ENCODE data around the gene MEGF10. TPM values are rescaled to one million over a fixed set of nuclear protein-coding genes. Genes with fewer than 3 reads are reported as not detected.

MEGF10 gene
- total RNA-seq, 4 donors from 2014 or later, result 0.27 to 5.4 (median 0.97) TPM

DNA sequence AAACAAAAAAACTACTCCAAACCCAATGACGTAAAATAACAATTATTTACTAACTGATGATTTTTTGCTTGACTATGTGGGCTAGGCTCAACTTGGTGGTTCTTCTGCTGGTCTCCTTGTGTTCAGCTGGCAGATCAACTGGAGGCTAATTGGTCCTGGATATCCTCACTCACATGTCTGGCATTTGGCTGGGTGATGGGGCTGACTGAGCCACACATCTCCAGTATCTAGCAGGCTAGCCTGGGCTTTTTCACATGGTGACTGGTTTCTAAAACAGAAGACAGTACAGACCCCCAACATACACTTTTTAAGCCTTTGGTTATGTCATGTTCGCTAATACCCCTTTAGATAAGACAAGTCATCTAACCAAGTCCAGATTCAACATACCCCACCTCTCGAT, 122.1 kb downstream of the MEGF10 start:
- no peaks in the 10 kb centered on the region for H3K9me3 ChIP-seq
- no peak overlapping the region for H3K27ac ChIP-seq
- WGBS, 2 donors (ENCODE audit: low coverage in 1 of 2), result 89 to 91% methylated on average over 3 of the region's 3 CpGs
- H3K4me3 ChIP-seq, result no peak overlapping the region
- no peaks in the 10 kb centered on the region for H3K36me3 ChIP-seq
- no peak for ATAC-seq
- H3K27me3 ChIP-seq, result no peaks in the 10 kb centered on the region
- TF ChIP-seq, protein P1, sequence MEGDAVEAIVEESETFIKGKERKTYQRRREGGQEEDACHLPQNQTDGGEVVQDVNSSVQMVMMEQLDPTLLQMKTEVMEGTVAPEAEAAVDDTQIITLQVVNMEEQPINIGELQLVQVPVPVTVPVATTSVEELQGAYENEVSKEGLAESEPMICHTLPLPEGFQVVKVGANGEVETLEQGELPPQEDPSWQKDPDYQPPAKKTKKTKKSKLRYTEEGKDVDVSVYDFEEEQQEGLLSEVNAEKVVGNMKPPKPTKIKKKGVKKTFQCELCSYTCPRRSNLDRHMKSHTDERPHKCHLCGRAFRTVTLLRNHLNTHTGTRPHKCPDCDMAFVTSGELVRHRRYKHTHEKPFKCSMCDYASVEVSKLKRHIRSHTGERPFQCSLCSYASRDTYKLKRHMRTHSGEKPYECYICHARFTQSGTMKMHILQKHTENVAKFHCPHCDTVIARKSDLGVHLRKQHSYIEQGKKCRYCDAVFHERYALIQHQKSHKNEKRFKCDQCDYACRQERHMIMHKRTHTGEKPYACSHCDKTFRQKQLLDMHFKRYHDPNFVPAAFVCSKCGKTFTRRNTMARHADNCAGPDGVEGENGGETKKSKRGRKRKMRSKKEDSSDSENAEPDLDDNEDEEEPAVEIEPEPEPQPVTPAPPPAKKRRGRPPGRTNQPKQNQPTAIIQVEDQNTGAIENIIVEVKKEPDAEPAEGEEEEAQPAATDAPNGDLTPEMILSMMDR (IDR thresholded peaks at IDR 0.05), result no peak
- TF ChIP-seq POLR2A (IDR thresholded peaks at IDR 0.05) (no peak), EP300 (IDR thresholded peaks at IDR 0.05) (no peak), POLR2AphosphoS5 (IDR thresholded peaks at IDR 0.05) (no peak)
- no peaks in the 10 kb centered on the region for H3K4me1 ChIP-seq

DNA sequence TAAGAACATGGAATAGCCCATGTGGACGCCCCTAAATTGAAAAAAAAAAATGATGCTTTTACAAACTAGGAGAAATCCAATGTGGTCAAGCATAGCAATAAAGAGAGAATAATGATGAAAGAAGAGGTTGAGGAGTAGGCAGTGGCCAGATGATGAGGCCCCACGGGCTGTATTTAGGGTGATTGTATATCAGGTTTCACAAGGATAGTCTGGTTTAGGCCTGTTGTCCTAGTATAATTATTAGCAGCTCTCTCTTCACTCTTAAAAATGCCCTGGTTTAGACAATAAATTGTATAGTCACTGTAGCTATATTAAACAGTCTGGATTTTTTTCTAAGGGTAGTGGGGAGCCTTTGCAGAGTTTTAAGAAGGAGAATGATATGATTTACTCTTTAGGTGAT, 124.4 kb downstream of the MEGF10 start:
- no peak for TF ChIP-seq EP300 (IDR thresholded peaks at IDR 0.05)
- TF ChIP-seq, protein P1 (IDR thresholded peaks at IDR 0.05), result no peak
- no peak for TF ChIP-seq POLR2A (IDR thresholded peaks at IDR 0.05)
- no peak for TF ChIP-seq POLR2AphosphoS5 (IDR thresholded peaks at IDR 0.05)
- ATAC-seq, result no peak
- Histone ChIP-seq H3K27me3 (no peaks in the 10 kb centered on the region), H3K4me3 (no peak overlapping the region), H3K27ac (no peak overlapping the region), H3K9me3 (no peaks in the 10 kb centered on the region), H3K4me1 (no peaks in the 10 kb centered on the region), H3K36me3 (no peaks in the 10 kb centered on the region)
- whole genome bisulfite sequencing, 2 donors (ENCODE audit: low coverage in 1 of 2), result 73 to 75% methylated on average over 2 of the region's 2 CpGs

DNA sequence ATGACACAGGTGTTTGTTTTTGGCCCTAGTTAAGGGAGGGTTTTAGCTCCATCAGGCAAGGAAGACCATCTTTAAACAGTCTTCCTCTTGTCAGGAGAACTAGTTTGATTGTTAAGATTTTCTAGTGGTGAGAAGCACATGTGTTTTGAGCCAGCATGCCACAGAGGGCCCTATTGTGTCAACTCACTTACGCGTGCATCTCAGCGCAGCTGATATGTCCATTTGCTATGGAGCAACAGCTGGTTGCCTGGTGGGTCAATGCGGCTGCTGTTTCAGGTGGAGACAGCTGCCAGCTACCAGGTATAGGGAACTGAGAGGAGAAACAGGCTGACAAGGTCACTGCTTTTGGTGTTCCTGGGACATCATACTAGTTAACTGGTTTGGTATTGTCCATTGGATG, 126.3 kb downstream of the MEGF10 start:
- TF ChIP-seq, protein P1 (IDR thresholded peaks at IDR 0.05), result no peak
- TF ChIP-seq EP300 (IDR thresholded peaks at IDR 0.05), result no peak
- no peak for TF ChIP-seq POLR2AphosphoS5 (IDR thresholded peaks at IDR 0.05)
- no peak for TF ChIP-seq POLR2A (IDR thresholded peaks at IDR 0.05)
- no peak overlapping the region for H3K4me3 ChIP-seq
- WGBS, 2 donors (ENCODE audit: low coverage in 1 of 2), result 87 to 100% methylated on average over 4 of the region's 4 CpGs

DNA sequence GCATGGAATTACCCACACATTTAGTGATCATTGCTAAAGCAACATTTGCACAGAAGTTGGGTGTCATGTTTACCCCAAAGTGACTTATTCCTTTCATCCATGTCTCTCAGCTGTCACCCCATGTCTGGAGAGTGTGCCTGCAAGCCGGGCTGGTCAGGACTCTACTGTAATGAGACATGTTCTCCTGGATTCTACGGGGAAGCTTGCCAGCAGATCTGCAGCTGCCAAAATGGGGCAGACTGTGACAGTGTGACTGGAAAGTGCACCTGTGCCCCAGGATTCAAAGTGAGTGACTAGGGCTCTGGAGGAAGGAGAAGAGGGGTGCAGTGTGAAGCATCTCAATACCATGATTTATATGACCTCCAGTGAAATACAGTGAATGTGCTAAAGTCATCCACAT, 126.9 kb downstream of the MEGF10 start:
- TF ChIP-seq POLR2A (IDR thresholded peaks at IDR 0.05) (no peak), POLR2AphosphoS5 (IDR thresholded peaks at IDR 0.05) (no peak), EP300 (IDR thresholded peaks at IDR 0.05) (no peak)
- TF ChIP-seq, protein P1 (IDR thresholded peaks at IDR 0.05), result no peak
- H3K9me3 ChIP-seq, result no peaks in the 10 kb centered on the region
- no peak overlapping the region for H3K4me3 ChIP-seq
- H3K27ac ChIP-seq, result no peak overlapping the region
- H3K4me1 ChIP-seq, result no peaks in the 10 kb centered on the region
- no peaks in the 10 kb centered on the region for H3K36me3 ChIP-seq
- WGBS, 2 donors (ENCODE audit: low coverage in 1 of 2), result 71% methylated on average over 1 of the region's 2 CpGs; no CpG with 5 or more reads in 1 of the 2 donors
- H3K27me3 ChIP-seq, result no peaks in the 10 kb centered on the region
- ATAC-seq, result no peak

More for the DNA sequence above, 126.3 kb downstream of the MEGF10 start:
- Histone ChIP-seq H3K4me1 (no peaks in the 10 kb centered on the region), H3K36me3 (no peaks in the 10 kb centered on the region), H3K27me3 (no peaks in the 10 kb centered on the region), H3K9me3 (no peaks in the 10 kb centered on the region), H3K27ac (no peak overlapping the region)
- ATAC-seq, result no peak

DNA sequence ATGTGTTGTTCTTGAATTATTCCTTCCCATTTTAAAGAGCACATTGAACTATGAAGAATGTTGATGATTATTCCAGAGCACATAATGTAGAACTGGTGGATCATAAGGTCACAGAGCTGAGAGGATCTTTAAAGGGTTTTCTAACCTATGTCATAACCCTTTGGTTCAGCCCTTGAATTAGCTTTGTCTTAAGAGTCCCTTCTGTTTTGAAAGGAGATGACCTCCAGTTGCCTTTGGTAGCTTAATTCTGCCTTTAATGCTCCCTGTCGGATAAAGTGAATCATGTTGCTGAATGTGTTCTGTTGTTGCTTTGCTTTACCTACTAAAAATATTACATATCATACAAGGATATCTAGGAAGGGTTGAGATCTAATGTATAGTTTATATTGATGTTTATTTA, 127.8 kb downstream of the MEGF10 start:
- TF ChIP-seq EP300 (IDR thresholded peaks at IDR 0.05) (no peak), POLR2A (IDR thresholded peaks at IDR 0.05) (no peak), POLR2AphosphoS5 (IDR thresholded peaks at IDR 0.05) (no peak)
- TF ChIP-seq, protein P1 (IDR thresholded peaks at IDR 0.05), result no peak
- no peak for ATAC-seq
- Histone ChIP-seq H3K36me3 (no peaks in the 10 kb centered on the region), H3K4me1 (no peaks in the 10 kb centered on the region), H3K4me3 (no peak overlapping the region), H3K9me3 (no peaks in the 10 kb centered on the region), H3K27ac (no peak overlapping the region), H3K27me3 (no peaks in the 10 kb centered on the region)
- WGBS, 2 donors (ENCODE audit: low coverage in 1 of 2), result 42 to 55% methylated on average over 1 of the region's 1 CpG

Data from gastroesophageal sphincter (tissue), 4 donors.